ENCODE results near the gene VWA2. TPM values are rescaled to one million over a fixed set of nuclear protein-coding genes. Genes with fewer than 3 reads are reported as not detected.

VWA2 gene
- total RNA-seq, 1 experiment from 2014 or later: 1.6 TPM

DNA sequence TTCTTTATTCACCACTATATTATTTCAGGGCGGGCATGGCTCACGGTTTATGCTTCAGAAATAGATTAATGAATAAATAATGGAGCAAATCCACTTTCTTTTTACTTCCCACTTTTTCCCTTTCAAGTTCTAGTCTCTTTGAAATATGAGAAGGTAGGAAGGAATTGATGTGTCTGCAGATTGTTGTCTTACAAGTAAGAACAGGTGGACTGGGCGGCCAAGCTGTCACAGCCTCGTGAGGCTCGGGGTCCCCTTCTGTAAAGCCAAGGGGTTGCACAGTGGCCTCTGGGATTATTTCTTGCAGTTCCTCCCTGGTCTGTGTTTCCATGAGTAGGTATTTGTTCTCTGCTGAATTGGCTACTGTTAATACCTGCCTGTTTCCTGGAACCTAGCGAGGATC is 11.2 kb downstream of the VWA2 start:
- Histone ChIP-seq H3K23me2 (ENCODE audit: insufficient read length, low read depth, low read length, poor library complexity, severe bottlenecking) (no peaks in the 10 kb centered on the region), H2AFZ (ENCODE audit: low read length) (no peak overlapping the region), H3K9me3 (ENCODE audit: control insufficient read depth, low read depth, low read length) (no peaks in the 10 kb centered on the region), H2BK5ac (ENCODE audit: insufficient read length, low read length) (no peak overlapping the region), H3K14ac (ENCODE audit: insufficient read depth, low read length) (no peak overlapping the region), H3K4me1 (ENCODE audit: insufficient read depth, low read length) (no peaks in the 10 kb centered on the region), H3K4ac (ENCODE audit: low read depth, low read length) (no peak overlapping the region), H2BK15ac (ENCODE audit: low read depth, low read length) (no peak overlapping the region), H3K9ac (ENCODE audit: extremely low read depth, insufficient read length, low read length) (no peak overlapping the region), H3K18ac (ENCODE audit: insufficient read length, low read depth, low read length) (no peak overlapping the region), H3K56ac (ENCODE audit: insufficient read length, low read depth, low read length) (no peak overlapping the region), H3K27me3 (ENCODE audit: insufficient read depth, low read length) (no peaks in the 10 kb centered on the region), H4K91ac (ENCODE audit: insufficient read length, low read depth, low read length) (no peak overlapping the region), H2BK12ac (ENCODE audit: insufficient read length, low read depth, low read length) (no peak overlapping the region), H4K5ac (ENCODE audit: insufficient read length, low read depth, low read length) (no peak overlapping the region), H3K27ac (ENCODE audit: insufficient read length, low read depth, low read length) (no peak overlapping the region), H2AK5ac (ENCODE audit: insufficient read length, low read length) (no peak overlapping the region), H2BK120ac (ENCODE audit: low read depth, low read length, poor library complexity, severe bottlenecking) (no peak overlapping the region), H3K79me2 (ENCODE audit: insufficient read depth, low read length) (no peaks in the 10 kb centered on the region), H3K23ac (ENCODE audit: insufficient read length, low read depth, low read length) (no peak overlapping the region), H3T11ph (ENCODE audit: low read length) (no peak overlapping the region), H3K4me2 (ENCODE audit: insufficient read depth, insufficient read length, low read length) (no peak overlapping the region), H3K79me1 (ENCODE audit: insufficient read depth, low read depth, low read length, poor library complexity, severe bottlenecking) (no peaks in the 10 kb centered on the region), H4K8ac (replicated peaks; ENCODE audit: insufficient read length, low read depth, low read length) (no peak overlapping the region), H2BK20ac (ENCODE audit: low read depth, low read length, poor library complexity, severe bottlenecking) (no peak overlapping the region), H4K20me1 (ENCODE audit: control insufficient read depth, insufficient read depth, insufficient read length) (no peaks in the 10 kb centered on the region)
- Mint-ChIP-seq H3K4me3 (no peak overlapping the region), H3K9me3 (peaks cover 11 to 13% of the 10 kb centered on the region in 2 experiments), H3K27ac (no peak overlapping the region; a peak in 1 of 7 replicates), H3K27me3 (ENCODE audit: low read depth) (no peaks in the 10 kb centered on the region; the same call in 1 of the 2 replicates), H3K4me1 (peaks cover 0 to 6% of the 10 kb centered on the region in 2 experiments; a peak in 3 of 4 replicates), H3K36me3 (ENCODE audit: insufficient read depth in 1 of 3, low read depth in 3 of 3) (peaks cover 9 to 17% (median 14%) of the 10 kb centered on the region in 3 experiments)
- WGBS (ENCODE audit: extremely low coverage, insufficient read length, low lambda C conversion rate): no CpG with 5 or more reads among the region's 6 CpGs
- DNase-seq: no peak
- TF ChIP-seq, protein P1, sequence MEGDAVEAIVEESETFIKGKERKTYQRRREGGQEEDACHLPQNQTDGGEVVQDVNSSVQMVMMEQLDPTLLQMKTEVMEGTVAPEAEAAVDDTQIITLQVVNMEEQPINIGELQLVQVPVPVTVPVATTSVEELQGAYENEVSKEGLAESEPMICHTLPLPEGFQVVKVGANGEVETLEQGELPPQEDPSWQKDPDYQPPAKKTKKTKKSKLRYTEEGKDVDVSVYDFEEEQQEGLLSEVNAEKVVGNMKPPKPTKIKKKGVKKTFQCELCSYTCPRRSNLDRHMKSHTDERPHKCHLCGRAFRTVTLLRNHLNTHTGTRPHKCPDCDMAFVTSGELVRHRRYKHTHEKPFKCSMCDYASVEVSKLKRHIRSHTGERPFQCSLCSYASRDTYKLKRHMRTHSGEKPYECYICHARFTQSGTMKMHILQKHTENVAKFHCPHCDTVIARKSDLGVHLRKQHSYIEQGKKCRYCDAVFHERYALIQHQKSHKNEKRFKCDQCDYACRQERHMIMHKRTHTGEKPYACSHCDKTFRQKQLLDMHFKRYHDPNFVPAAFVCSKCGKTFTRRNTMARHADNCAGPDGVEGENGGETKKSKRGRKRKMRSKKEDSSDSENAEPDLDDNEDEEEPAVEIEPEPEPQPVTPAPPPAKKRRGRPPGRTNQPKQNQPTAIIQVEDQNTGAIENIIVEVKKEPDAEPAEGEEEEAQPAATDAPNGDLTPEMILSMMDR (conservative IDR thresholded peaks at IDR 0.05): no peak
